Vagina (tissue), 2 donors: Measurements from ENCODE around the gene DLST.

ENCODE experiments used
- CTCF ChIP-seq, 3 experiments: fragments of 450-650 bp in 2 of 3; fragments of 200-600 bp in 1 of 3; sonication (generic) in 1 of 3; IDR thresholded peaks; one replicate each; pipeline ENCODE4 v1.5.1; 2017 to 2019; ENCODE audit warnings: antibody characterized with exemption in 3 of 3, mild to moderate bottlenecking in 2 of 3, moderate library complexity in 2 of 3
- POLR2A ChIP-seq, 2 donors: fragments of 450-650 bp; IDR thresholded peaks; one replicate each; pipeline ENCODE4 v1.6.1; 2017; ENCODE audit warnings: antibody characterized with exemption in 2 of 2, mild to moderate bottlenecking in 2 of 2, moderate library complexity in 2 of 2

GRCh38 chr14:74910556-74910955 is 28.8 kb downstream of the DLST start:
- TF ChIP-seq CTCF (IDR thresholded peaks at IDR 0.05) (no peak), POLR2A (IDR thresholded peaks at IDR 0.05) (no peak)
